Caco-2 (cell line): ENCODE results near the gene EIF3F. TPM values are rescaled to one million over a fixed set of nuclear protein-coding genes. Genes with fewer than 3 reads are reported as not detected.

Experiments
- BruUV-seq: library from RNA; stranded (reverse); fragments of 400-500 nt; replicated peaks from 2 replicates; lab custom pipeline; 2021; lab: Mats Ljungman, UMichigan
- CTCF ChIA-PET: fragments of 300-600 bp; sonication (Branson Sonifier 250); formaldehyde crosslinking; loops from one replicate; lab custom pipeline; 2022; ENCODE audit warnings: antibody characterized with exemption; lab: Charles Lee
- POLR2A ChIA-PET: fragments of 300-600 bp; sonication (Branson Sonifier 250); formaldehyde crosslinking; loops from one replicate; lab custom pipeline; 2022; ENCODE audit warnings: antibody characterized with exemption; lab: Charles Lee
- DNase-seq, 2 experiments: peaks; one replicate each; pipeline versions ENCODE4 v3.0.0 to v3.0.0-alpha.2; 2020 to 2022
- H3K27me3 ChIP-seq: replicated peaks from 2 replicates; pipeline ENCODE4 v1.6.0; 2011; ENCODE audit warnings: low read length; ENCODE audit not compliant: control insufficient read depth, insufficient read depth
- H3K36me3 ChIP-seq: 2 replicates; pipeline ENCODE4 v1.5.1; 2011; ENCODE audit warnings: low read length; ENCODE audit not compliant: control insufficient read depth, insufficient read depth
- H3K4me1 ChIP-seq: fragments of 250-450 bp; sonication (Bioruptor Pico); 2 replicates; pipeline ENCODE4 v1.5.1; 2020; ENCODE audit warnings: mild to moderate bottlenecking
- H3K4me3 ChIP-seq: 2 replicates; pipeline ENCODE4 v1.5.1; 2011; ENCODE audit warnings: low read depth, mild to moderate bottlenecking, control low read depth, low read length
- H3K9me3 ChIP-seq: fragments of 250-450 bp; sonication (Bioruptor Pico); 2 replicates; pipeline ENCODE4 v1.5.1; 2020; ENCODE audit warnings: mild to moderate bottlenecking, moderate library complexity
- H3K27ac Mint-ChIP-seq: one replicate; pipeline ENCODE4 v1.8.0; 2022; ENCODE audit warnings: mixed read lengths; ENCODE audit not compliant: unreplicated experiment
- H3K27me3 Mint-ChIP-seq: one replicate; pipeline ENCODE4 v1.8.0; 2022; ENCODE audit warnings: mixed read lengths; ENCODE audit not compliant: insufficient read depth, unreplicated experiment
- H3K36me3 Mint-ChIP-seq: one replicate; pipeline ENCODE4 v1.8.0; 2022; ENCODE audit warnings: mild to moderate bottlenecking, mixed read lengths; ENCODE audit not compliant: insufficient read depth, unreplicated experiment
- H3K4me1 Mint-ChIP-seq: one replicate; pipeline ENCODE4 v1.8.0; 2022; ENCODE audit warnings: low read depth, mixed read lengths; ENCODE audit not compliant: unreplicated experiment
- H3K4me3 Mint-ChIP-seq: one replicate; pipeline ENCODE4 v1.8.0; 2022; ENCODE audit warnings: mild to moderate bottlenecking, moderate library complexity, mixed read lengths; ENCODE audit not compliant: unreplicated experiment
- H3K9me3 Mint-ChIP-seq: one replicate; pipeline ENCODE4 v1.8.0; 2022; ENCODE audit warnings: mixed read lengths; ENCODE audit not compliant: unreplicated experiment
- CTCF ChIP-seq, 2 experiments: fragments of 200-600 bp in 1 of 2; IDR thresholded peaks; 1 replicate in 1 of 2; 2 replicates in 1 of 2; pipeline versions ENCODE4 v1.5.1 to v1.8.0; 2011 to 2022; ENCODE audit warnings: antibody characterized with exemption in 1 of 2, control low read depth in 1 of 2, inconsistent platforms in 1 of 2, low read depth in 1 of 2, low read length in 1 of 2, mild to moderate bottlenecking in 1 of 2, moderate library complexity in 1 of 2; ENCODE audit not compliant: insufficient read depth in 1 of 2, severe bottlenecking in 1 of 2, unreplicated experiment in 1 of 2
- intact Hi-C: fragments of 100-400 bp; cut with micrococcal nuclease; formaldehyde crosslinking; loops from one replicate; pipeline ENCODE4 v1.10.0; 2022; ENCODE audit not compliant: unreplicated experiment
- total RNA-seq: library from RNA; stranded (reverse); gene quantifications from 2 replicates; pipeline ENCODE4 v1.2.3, GENCODE V29; 2022

EIF3F gene
- total RNA-seq, 1 experiment from 2014 or later, result 315 TPM

GRCh38 chr11:8022876-8023275 lies 35.7 kb downstream of the EIF3F start:
- no peaks in the 10 kb centered on the region for H3K36me3 Mint-ChIP-seq
- Histone ChIP-seq H3K4me3 (no peak overlapping the region), H3K36me3 (no peaks in the 10 kb centered on the region), H3K27me3 (no peaks in the 10 kb centered on the region), H3K9me3 (0 out of 2 replicates have a peak, but pooled peaks cover 3% of the 10 kb centered on the region), H3K4me1 (no peaks in the 10 kb centered on the region)
- H3K4me3 Mint-ChIP-seq, result no peak overlapping the region
- POLR2A ChIA-PET, result no interaction called here
- no peaks in the 10 kb centered on the region for H3K27me3 Mint-ChIP-seq
- CTCF ChIA-PET, result interaction anchor here (1.9 kb wide), 1 partner anchor 17 kb away, joined by 8 read pairs; no protein-coding TSS in a partner anchor
- no TSS peak for BruUV-seq
- DNase-seq, result no peak
- no peaks in the 10 kb centered on the region for H3K4me1 Mint-ChIP-seq
- H3K9me3 Mint-ChIP-seq, result no peaks in the 10 kb centered on the region
- TF ChIP-seq CTCF (IDR thresholded peaks at IDR 0.05; ENCODE audit: insufficient read depth in 1 of 2, low read depth in 1 of 2, low read length in 1 of 2, severe bottlenecking in 1 of 2, unreplicated experiment in 1 of 2), result no peak
- H3K27ac Mint-ChIP-seq, result no peak overlapping the region
- intact Hi-C loops, result no loop called here

- no peak for TF ChIP-seq CTCF (IDR thresholded peaks at IDR 0.05; ENCODE audit: insufficient read depth in 1 of 2, low read depth in 1 of 2, low read length in 1 of 2, severe bottlenecking in 1 of 2, unreplicated experiment in 1 of 2)
- no peaks in the 10 kb centered on the region for H3K9me3 Mint-ChIP-seq
- CTCF ChIA-PET, result no interaction called here
Observed at GRCh38 chr11:8023831-8024555, 36.9 kb downstream of the EIF3F start.

GRCh38 chr11:8025123-8025522 lies 38.0 kb downstream of the EIF3F start:
- Mint-ChIP-seq H3K27ac (no peak overlapping the region), H3K9me3 (no peaks in the 10 kb centered on the region), H3K36me3 (no peaks in the 10 kb centered on the region), H3K4me1 (no peaks in the 10 kb centered on the region), H3K4me3 (no peak overlapping the region), H3K27me3 (peaks cover 3% of the 10 kb centered on the region)
- ChIA-PET POLR2A (no interaction called here), CTCF (no interaction called here)
- no peak for DNase-seq
- TF ChIP-seq CTCF (IDR thresholded peaks at IDR 0.05; ENCODE audit: insufficient read depth in 1 of 2, low read depth in 1 of 2, low read length in 1 of 2, severe bottlenecking in 1 of 2, unreplicated experiment in 1 of 2), result no peak
- Histone ChIP-seq H3K4me3 (no peak overlapping the region), H3K36me3 (no peaks in the 10 kb centered on the region), H3K9me3 (0 out of 2 replicates have a peak, but pooled peaks cover 3% of the 10 kb centered on the region), H3K27me3 (no peaks in the 10 kb centered on the region), H3K4me1 (no peaks in the 10 kb centered on the region)
- intact Hi-C loops, result no loop called here
- BruUV-seq, result no TSS peak

More at GRCh38 chr11:8023831-8024555, 36.9 kb downstream of the EIF3F start:
- POLR2A ChIA-PET, result no interaction called here
- Histone ChIP-seq H3K9me3 (0 out of 2 replicates have a peak, but pooled peaks cover 3% of the 10 kb centered on the region), H3K4me1 (no peaks in the 10 kb centered on the region), H3K4me3 (no peak overlapping the region), H3K36me3 (no peaks in the 10 kb centered on the region), H3K27me3 (no peaks in the 10 kb centered on the region)
- DNase-seq, result no peak
- H3K4me3 Mint-ChIP-seq, result no peak overlapping the region
- intact Hi-C loops, result no loop called here
- no peaks in the 10 kb centered on the region for H3K4me1 Mint-ChIP-seq
- no peaks in the 10 kb centered on the region for H3K27me3 Mint-ChIP-seq
- no peak overlapping the region for H3K27ac Mint-ChIP-seq
- H3K36me3 Mint-ChIP-seq, result no peaks in the 10 kb centered on the region
- BruUV-seq, result no TSS peak
